HCT116 (cell line): ENCODE measurements around the gene C2CD4B. TPM values are rescaled to one million over a fixed set of nuclear protein-coding genes. Genes with fewer than 3 reads are reported as not detected.

Source experiments
- ATAC-seq: fragments of 200-7000 bp; cut with Tn5 transposase; 2 replicates; pipeline ENCODE4 v1.9.1; 2020; ENCODE audit warnings: mild to moderate bottlenecking, moderate library complexity
- BruUV-seq: library from RNA; stranded (reverse); fragments of 400-500 nt; replicated peaks from 2 replicates; lab custom pipeline; 2021; lab: Mats Ljungman, UMichigan
- CTCF ChIA-PET: fragments of 300-600 bp; sonication (Branson Sonifier 250); formaldehyde crosslinking; loops from one replicate; lab custom pipeline; 2021; ENCODE audit warnings: antibody characterized with exemption; lab: Charles Lee
- POLR2A ChIA-PET: fragments of 300-600, 350-600 bp; sonication (Branson Sonifier 250); formaldehyde crosslinking; loops from one replicate; lab custom pipeline; 2021; ENCODE audit warnings: antibody characterized with exemption; lab: Charles Lee
- RAD21 ChIA-PET, 2 experiments: fragments of 300-600 bp; sonication (Branson Sonifier 250); formaldehyde crosslinking; loops; one replicate each; lab custom pipeline; 2023; ENCODE audit warnings: low total read pairs in 2 of 2; ENCODE audit not compliant: uncharacterized antibody in 2 of 2, unreplicated experiment in 2 of 2, low non-redundant PET in 1 of 2; lab: Charles Lee
- DNase-seq: peaks from one replicate; pipeline ENCODE4 v3.0.0-alpha.2; 2010; ENCODE audit warnings: low read depth, low spot score
- H2AFZ ChIP-seq: fragments of 200-600 bp; shearing (Covaris generic), sonication (generic); 2 replicates; pipeline ENCODE4 v1.6.1; 2017; ENCODE audit warnings: low read depth, mixed run types, mixed read lengths, antibody characterized with exemption, low read length; ENCODE audit not compliant: poor library complexity, severe bottlenecking
- H3K27ac ChIP-seq: 2 replicates; pipeline ENCODE4 v1.5.1; 2012; ENCODE audit warnings: low read depth, low read length
- H3K27me3 ChIP-seq: fragments of 200-600 bp; sonication (generic); 2 replicates; pipeline ENCODE4 v1.6.1; 2016; ENCODE audit warnings: mixed run types, low read length, mixed read lengths; ENCODE audit not compliant: insufficient read depth
- H3K36me3 ChIP-seq, 2 experiments: fragments of 200-500 bp in 1 of 2; fragments of 200-600 bp in 1 of 2; sonication (Bioruptor generic) in 1 of 2; sonication (generic) in 1 of 2; 2 replicates each; pipeline versions ENCODE4 v1.5.1 to v1.6.1; 2014 to 2016; ENCODE audit warnings: low read length in 2 of 2, inconsistent platforms in 1 of 2, mixed read lengths in 1 of 2, mixed run types in 1 of 2; ENCODE audit not compliant: insufficient read depth in 2 of 2, control insufficient read depth in 1 of 2
- H3K4me1 ChIP-seq, 2 experiments: fragments of 200-600 bp in 1 of 2; sonication (generic) in 1 of 2; 2 replicates each; pipeline versions ENCODE4 v1.5.1 to v1.6.1; 2012 to 2017; ENCODE audit warnings: low read length in 2 of 2, inconsistent platforms in 1 of 2, mild to moderate bottlenecking in 1 of 2, mixed read lengths in 1 of 2, mixed run types in 1 of 2, moderate library complexity in 1 of 2; ENCODE audit not compliant: insufficient read depth in 2 of 2, control insufficient read depth in 1 of 2
- H3K4me2 ChIP-seq: fragments of 200-600 bp; sonication (generic); 2 replicates; pipeline ENCODE4 v1.6.1; 2017; ENCODE audit warnings: mixed run types, low read length, mixed read lengths
- H3K4me3 ChIP-seq, 2 experiments: fragments of 200-600 bp in 1 of 2; sonication (generic) in 1 of 2; replicated peaks in 1 of 2; 2 replicates each; pipeline ENCODE4 v1.5.1; 2011 to 2016; ENCODE audit warnings: low read length in 2 of 2, control low read depth in 1 of 2, low read depth in 1 of 2, mild to moderate bottlenecking in 1 of 2, mixed read lengths in 1 of 2, mixed run types in 1 of 2
- H3K79me2 ChIP-seq: fragments of 200-600 bp; sonication (generic); 2 replicates; pipeline ENCODE4 v1.6.1; 2017; ENCODE audit warnings: mild to moderate bottlenecking, mixed run types, low read length, moderate library complexity, mixed read lengths; ENCODE audit not compliant: insufficient read depth
- H3K9ac ChIP-seq: fragments of 200-600 bp; sonication (generic); 2 replicates; pipeline ENCODE4 v1.6.1; 2016; ENCODE audit warnings: low read length, mixed read lengths
- H3K9me2 ChIP-seq: fragments of 200-600 bp; sonication (generic), shearing (Covaris generic); 2 replicates; pipeline ENCODE4 v1.6.1; 2017; ENCODE audit warnings: mixed run types, mild to moderate bottlenecking, moderate library complexity; ENCODE audit not compliant: insufficient read depth
- H3K9me3 ChIP-seq, 2 experiments: fragments of 200-500 bp in 1 of 2; fragments of 200-600 bp in 1 of 2; sonication (Bioruptor generic) in 1 of 2; sonication (generic) in 1 of 2; 2 replicates each; pipeline ENCODE4 v1.6.1; 2014 to 2017; ENCODE audit warnings: low read length in 2 of 2, mixed read lengths in 2 of 2, inconsistent platforms in 1 of 2, low read depth in 1 of 2, mild to moderate bottlenecking in 1 of 2, mixed run types in 1 of 2, moderate library complexity in 1 of 2; ENCODE audit not compliant: control insufficient read depth in 1 of 2, insufficient read depth in 1 of 2
- H4K20me1 ChIP-seq: fragments of 200-600 bp; sonication (generic), shearing (Covaris generic); 2 replicates; pipeline ENCODE4 v1.6.1; 2017; ENCODE audit warnings: mixed run types, mild to moderate bottlenecking, moderate library complexity; ENCODE audit not compliant: insufficient read depth
- CBX3 ChIP-seq: IDR thresholded peaks from 2 replicates; pipeline ENCODE4 v1.6.1; 2012; ENCODE audit warnings: low read depth
- ELF1 ChIP-seq: IDR thresholded peaks from 2 replicates; pipeline ENCODE4 v1.6.1; 2012; ENCODE audit warnings: low read depth, borderline replicate concordance
- EZH2 ChIP-seq: fragments of 200-600 bp; sonication (generic); IDR thresholded peaks from 2 replicates; pipeline ENCODE4 v1.6.1; 2017; ENCODE audit warnings: antibody characterized with exemption, mixed run types
- FOSL1 ChIP-seq: IDR thresholded peaks from 2 replicates; pipeline ENCODE4 v1.6.1; 2012; ENCODE audit warnings: low read depth
- REST ChIP-seq: IDR thresholded peaks from 2 replicates; pipeline ENCODE4 v1.6.1; 2012; ENCODE audit warnings: low read depth
- SIN3A ChIP-seq: IDR thresholded peaks from 2 replicates; pipeline ENCODE4 v1.6.1; 2012; ENCODE audit warnings: low read depth
- SP1 ChIP-seq: IDR thresholded peaks from 2 replicates; pipeline ENCODE4 v1.6.1; 2012; ENCODE audit warnings: low read depth
- SRF ChIP-seq: IDR thresholded peaks from 2 replicates; pipeline ENCODE4 v1.6.1; 2012; ENCODE audit warnings: low read depth
- TCF7L2 ChIP-seq: IDR thresholded peaks from 2 replicates; pipeline ENCODE4 v1.7.0; 2011; ENCODE audit warnings: borderline replicate concordance, inconsistent platforms; ENCODE audit not compliant: insufficient read depth, insufficient read length; ENCODE audit errors: extremely low read depth
- ZBTB33 ChIP-seq: IDR thresholded peaks from 2 replicates; pipeline ENCODE4 v1.6.1; 2011; ENCODE audit warnings: mild to moderate bottlenecking, low read length, moderate library complexity; ENCODE audit not compliant: insufficient replicate concordance; ENCODE audit errors: extremely low read depth
- ZFX ChIP-seq: fragments of 450-650 bp; IDR thresholded peaks from 2 replicates; pipeline ENCODE4 v1.6.1; 2017
- ZNF274 ChIP-seq: fragments of 200-500 bp; sonication (Bioruptor generic); IDR thresholded peaks from 2 replicates; pipeline ENCODE4 v1.6.1; 2014; ENCODE audit warnings: mild to moderate bottlenecking, low read depth, low read length, inconsistent platforms
- intact Hi-C: fragments of 100-400 bp; cut with micrococcal nuclease; formaldehyde crosslinking; loops from 2 replicates; pipeline ENCODE4 v1.10.0; 2022
- total RNA-seq: library from RNA; stranded (reverse); gene quantifications from one replicate; pipeline ENCODE4 v1.2.1, GENCODE V29; 2021; ENCODE audit not compliant: unreplicated experiment

C2CD4B gene
- total RNA-seq, 1 experiment from 2014 or later: not detected

GRCh38 chr15:62122249-62122648, 42.8 kb downstream of the C2CD4B start (continued):
- no peak for TF ChIP-seq ZNF274

- Histone ChIP-seq H3K27ac (no peak overlapping the region), H3K9me2 (no peaks in the 10 kb centered on the region), H4K20me1 (no peaks in the 10 kb centered on the region), H3K36me3 (no peaks in the 10 kb centered on the region), H3K27me3 (no peaks in the 10 kb centered on the region), H3K9me3 (no peaks in the 10 kb centered on the region), H3K9ac (no peak overlapping the region), H2AFZ (no peak overlapping the region), H3K4me1 (peaks cover 0 to 8% of the 10 kb centered on the region in 2 experiments; a peak in 2 of 4 replicates), H3K79me2 (no peaks in the 10 kb centered on the region), H3K4me3 (no peak overlapping the region), H3K4me2 (no peak overlapping the region)
- ChIA-PET CTCF (interaction anchor here (1.4 kb wide), 1 partner anchor 10 kb away, joined by 3 read pairs; no protein-coding TSS in a partner anchor), POLR2A (no interaction called here), RAD21 (no interaction called here)
- intact Hi-C loops: no loop called here
- ATAC-seq (no peak), DNase-seq (no peak)
- TF ChIP-seq ZNF274 (no peak), ELF1 (no peak), TCF7L2 (no peak)
- BruUV-seq: no TSS peak
Measured at GRCh38 chr15:62121273-62122015, 43.6 kb downstream of the C2CD4B start.

GRCh38 chr15:62120776-62121175, 44.3 kb downstream of the C2CD4B start:
- ChIA-PET POLR2A (no interaction called here), CTCF (interaction anchor here (1.4 kb wide), 1 partner anchor 10 kb away, joined by 3 read pairs; no protein-coding TSS in a partner anchor), RAD21 (no interaction called here)
- Histone ChIP-seq H3K27me3 (no peaks in the 10 kb centered on the region), H3K79me2 (no peaks in the 10 kb centered on the region), H3K4me3 (no peak overlapping the region), H2AFZ (no peak overlapping the region), H3K4me1 (peaks cover 0 to 8% of the 10 kb centered on the region in 2 experiments; a peak in 2 of 4 replicates), H4K20me1 (no peaks in the 10 kb centered on the region), H3K9ac (no peak overlapping the region), H3K27ac (no peak overlapping the region), H3K4me2 (no peak overlapping the region), H3K9me2 (no peaks in the 10 kb centered on the region), H3K36me3 (no peaks in the 10 kb centered on the region), H3K9me3 (no peaks in the 10 kb centered on the region)
- no peak for ATAC-seq
- DNase-seq: no peak
- no TSS peak for BruUV-seq
- intact Hi-C loops: no loop called here
- no peak for TF ChIP-seq ELF1
- TF ChIP-seq ZFX: no peak
- TF ChIP-seq SIN3A: no peak
- TF ChIP-seq SP1: no peak
- TF ChIP-seq EZH2: no peak
- no peak for TF ChIP-seq FOSL1
- TF ChIP-seq ZBTB33: no peak
- TF ChIP-seq REST: no peak
- no peak for TF ChIP-seq SRF
- no peak for TF ChIP-seq CBX3
- no peak for TF ChIP-seq TCF7L2
